GM19240 (cell line): Measurements from ENCODE around the gene SRRT.

Source experiments
- DNase-seq: peaks from one replicate; pipeline ENCODE4 v3.0.0; 2011; ENCODE audit warnings: low spot score; ENCODE audit not compliant: insufficient read length

SRRT gene

DNA sequence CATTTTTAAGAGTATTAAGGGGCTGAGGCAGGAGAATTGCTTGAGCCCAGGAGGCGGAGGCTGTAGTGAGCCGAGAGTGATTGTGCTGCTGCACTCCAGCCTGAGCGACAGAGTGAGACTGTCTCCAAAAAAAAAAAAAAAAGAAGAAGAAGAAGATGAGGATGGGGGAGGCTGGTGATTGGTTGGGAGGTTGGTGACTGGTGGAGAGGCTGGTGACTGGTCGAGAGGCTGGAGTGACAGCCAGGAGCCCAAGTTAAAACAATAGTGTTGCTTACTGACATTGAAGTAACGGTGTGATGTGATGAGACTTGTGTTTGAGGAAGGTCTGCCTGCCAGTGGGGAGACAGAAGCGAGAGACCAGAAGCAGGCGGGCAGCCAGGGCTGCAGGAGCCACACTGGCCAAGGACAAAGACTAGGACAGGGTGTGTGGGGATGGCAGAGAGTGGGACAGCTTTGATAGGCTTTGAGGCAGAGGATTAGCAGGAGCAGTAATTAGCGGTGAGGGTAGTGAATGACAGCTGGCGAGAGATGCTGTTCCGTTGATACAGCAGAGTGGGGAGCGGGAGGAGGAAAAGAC, 4.9 kb downstream of the SRRT start:
- DNase-seq, result no peak

DNA sequence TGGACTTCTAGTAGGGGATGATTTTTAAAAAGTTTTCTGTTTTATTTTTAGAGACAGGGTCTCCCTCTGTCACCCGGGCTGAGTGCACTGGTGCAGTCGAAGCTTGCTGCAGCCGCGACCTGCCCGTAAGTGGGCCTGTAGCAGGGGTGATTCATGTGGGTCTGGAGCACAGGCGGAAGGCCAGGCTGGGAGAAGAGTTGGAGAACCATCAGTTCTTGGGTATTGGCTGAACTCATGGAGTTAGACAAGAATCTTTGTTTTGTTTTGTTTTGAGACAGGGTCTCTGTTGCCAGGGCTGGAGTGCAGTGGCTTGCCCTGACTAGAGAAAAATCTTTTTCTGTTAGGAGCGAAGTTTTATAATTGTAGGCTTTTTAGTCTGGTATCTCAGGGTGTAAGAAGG, 5.7 kb downstream of the SRRT start:
- no peak for DNase-seq

DNA sequence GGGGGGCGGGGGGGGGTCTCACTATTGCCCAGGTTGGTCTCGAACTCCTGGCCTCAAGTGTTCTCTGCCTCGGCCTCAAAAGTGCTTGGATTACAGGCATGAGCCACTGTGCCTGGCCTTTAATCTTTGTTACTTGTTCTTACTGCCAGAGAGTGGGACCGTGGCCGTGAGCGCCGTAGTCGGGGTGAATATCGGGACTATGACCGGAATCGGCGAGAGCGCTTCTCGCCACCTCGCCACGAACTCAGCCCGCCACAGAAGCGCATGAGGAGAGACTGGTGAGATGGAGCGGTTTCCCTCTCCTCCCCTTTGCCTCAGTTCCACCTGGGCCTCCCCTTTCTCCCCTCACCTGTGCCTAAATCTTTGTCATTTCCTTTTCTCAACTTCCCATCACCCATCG, 6.2 kb downstream of the SRRT start:
- DNase-seq, result no peak

- DNase-seq, result no peak
Observed at GRCh38 chr7:100882201-100882600, 7.3 kb downstream of the SRRT start.

GRCh38 chr7:100882785-100883526, 8.1 kb downstream of the SRRT start:
- DNase-seq, result no peak

DNA sequence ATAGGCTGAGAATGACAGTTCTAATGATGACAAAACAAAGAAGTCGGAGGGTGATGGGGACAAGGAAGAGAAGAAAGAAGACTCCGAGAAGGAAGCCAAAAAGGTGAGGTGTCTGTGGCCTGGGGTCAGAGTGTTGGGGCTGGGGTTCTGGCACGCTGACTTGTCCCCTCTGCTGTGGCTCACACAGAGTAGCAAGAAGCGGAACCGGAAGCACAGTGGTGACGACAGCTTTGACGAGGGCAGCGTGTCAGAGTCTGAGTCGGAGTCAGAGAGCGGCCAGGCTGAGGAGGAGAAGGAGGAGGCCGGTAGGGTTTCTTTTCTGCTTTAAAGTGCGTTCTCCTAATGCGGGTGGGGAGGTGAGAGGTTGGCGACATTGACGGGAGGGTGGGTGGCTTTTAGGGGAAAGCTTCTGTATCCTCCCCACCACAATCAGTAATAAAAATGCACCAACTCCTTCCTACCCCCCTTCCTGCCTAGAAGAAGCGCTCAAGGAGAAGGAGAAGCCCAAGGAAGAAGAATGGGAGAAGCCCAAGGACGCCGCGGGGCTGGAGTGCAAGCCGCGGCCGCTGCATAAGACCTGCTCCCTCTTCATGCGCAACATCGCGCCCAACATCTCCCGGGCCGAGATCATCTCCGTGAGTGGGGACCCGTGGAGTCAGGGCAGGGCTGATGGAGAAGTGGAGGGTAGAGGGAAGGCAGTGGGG, 10.0 kb downstream of the SRRT start:
- DNase-seq, result no peak

DNA sequence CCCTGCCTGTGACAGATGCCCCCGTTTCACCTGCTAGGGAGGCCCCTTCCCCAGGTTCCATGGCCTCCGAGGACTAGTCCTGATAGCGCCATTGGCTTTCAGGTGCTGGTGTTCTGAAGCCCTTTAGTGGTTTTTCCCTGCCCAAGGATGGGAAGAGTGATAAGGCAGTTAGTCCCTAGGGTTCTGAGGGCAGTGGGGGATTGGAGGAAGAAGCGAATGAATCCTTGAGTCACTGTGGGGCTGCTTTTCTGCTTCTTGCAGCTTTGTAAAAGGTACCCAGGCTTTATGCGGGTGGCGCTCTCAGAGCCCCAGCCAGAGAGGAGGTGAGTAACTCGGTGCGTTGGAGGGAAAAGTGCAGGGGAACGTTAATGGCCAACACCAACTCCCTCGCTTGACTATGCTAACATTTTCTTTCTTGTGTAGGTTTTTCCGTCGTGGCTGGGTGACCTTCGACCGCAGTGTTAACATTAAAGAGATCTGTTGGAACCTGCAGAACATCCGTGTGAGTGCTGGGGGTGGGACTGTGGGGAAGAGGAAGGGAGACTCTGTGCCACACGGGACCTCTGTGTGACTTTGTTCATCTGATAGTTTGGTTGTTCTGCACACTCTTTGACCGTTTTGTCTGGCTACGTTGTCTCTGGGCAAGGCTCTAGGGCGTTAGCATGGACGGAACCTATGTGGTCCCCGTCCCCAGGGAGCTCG, 10.7 kb downstream of the SRRT start:
- no peak for DNase-seq

- DNase-seq, result no peak
Observed at GRCh38 chr7:100886142-100886935, 11.4 kb downstream of the SRRT start.

DNA sequence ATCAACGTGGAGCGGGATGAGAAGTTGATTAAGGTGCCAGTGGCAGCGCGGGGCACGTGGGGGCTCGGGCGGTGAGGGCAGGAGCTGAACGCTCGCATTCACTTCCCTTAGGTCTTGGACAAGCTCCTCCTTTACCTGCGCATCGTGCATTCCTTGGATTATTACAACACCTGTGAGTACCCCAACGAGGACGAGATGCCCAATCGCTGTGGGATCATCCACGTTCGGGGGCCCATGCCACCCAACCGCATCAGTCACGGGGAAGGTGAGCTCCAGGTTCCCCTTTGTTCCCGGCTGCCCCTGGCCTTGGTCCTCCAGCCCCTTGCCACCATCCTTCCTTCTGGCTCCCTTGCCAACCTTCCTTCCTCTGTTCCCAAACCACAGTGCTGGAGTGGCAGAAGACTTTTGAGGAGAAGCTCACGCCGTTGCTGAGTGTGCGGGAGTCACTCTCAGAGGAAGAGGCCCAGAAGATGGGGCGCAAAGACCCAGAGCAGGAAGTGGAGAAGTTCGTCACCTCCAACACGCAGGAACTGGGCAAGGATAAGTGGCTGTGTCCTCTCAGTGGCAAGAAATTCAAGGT, 12.1 kb downstream of the SRRT start:
- no peak for DNase-seq

DNA sequence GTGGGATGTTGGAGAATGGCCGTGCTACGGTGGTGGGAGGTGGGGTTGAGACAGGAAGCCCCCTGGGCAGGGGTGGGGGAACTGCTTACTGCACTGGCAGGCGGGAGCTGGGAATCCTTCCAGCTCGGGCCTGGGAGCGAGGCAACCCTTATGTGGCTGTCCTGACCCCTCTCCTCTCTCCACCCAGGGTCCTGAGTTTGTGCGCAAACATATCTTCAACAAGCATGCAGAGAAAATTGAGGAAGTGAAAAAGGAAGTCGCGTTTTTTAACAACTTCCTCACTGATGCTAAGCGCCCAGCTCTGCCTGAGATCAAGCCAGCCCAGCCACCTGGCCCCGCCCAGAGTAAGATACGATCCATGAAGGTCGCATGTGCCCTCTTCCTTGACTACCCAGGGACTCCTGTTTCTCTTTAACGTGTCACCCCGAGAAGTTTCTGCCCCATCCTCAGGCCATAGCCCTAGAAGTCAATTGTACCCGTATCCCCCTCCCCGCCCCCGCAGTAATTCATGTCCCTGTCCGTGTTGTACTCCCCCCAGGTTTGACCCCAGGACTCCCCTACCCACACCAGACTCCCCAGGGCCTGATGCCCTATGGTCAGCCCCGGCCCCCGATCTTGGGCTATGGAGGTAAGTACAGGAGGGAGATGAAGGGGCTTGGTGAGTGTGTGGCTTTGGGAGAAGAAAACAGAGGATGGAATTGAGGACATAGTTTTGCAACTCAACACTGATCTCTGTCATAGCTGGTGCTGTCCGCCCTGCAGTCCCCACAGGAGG, 12.8 kb downstream of the SRRT start:
- DNase-seq, result peak; percentile 83

DNA sequence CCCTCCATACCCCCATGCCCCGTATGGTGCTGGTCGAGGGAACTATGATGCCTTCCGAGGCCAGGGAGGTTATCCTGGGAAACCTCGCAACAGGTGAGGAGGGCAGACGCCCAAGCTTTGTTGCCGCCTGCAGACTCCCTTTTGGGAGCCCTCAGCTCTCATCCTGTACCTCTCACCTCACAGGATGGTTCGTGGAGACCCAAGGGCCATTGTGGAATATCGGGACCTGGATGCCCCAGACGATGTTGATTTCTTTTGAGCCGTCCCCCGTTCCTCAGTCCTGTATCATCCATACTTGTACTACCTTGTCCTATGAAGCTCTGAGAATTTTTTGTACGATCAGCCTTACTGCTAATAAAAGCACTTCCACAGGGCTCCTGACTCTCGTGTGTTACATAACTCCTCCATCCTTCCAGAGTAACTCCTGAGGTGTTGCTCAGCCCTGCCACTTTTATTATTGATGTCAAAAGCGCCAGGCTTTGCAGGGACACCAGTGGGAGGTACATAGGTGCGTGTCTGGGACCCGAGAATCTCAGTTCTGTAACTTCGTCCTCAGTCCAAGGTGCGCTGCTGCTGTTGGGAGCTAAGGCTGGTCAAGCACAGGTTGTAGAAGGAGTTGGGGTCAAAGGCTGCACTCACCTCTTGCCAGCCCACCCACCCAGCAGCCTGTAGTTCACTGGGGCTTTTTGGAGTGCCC, 13.5 kb downstream of the SRRT start:
- no peak for DNase-seq

DNA sequence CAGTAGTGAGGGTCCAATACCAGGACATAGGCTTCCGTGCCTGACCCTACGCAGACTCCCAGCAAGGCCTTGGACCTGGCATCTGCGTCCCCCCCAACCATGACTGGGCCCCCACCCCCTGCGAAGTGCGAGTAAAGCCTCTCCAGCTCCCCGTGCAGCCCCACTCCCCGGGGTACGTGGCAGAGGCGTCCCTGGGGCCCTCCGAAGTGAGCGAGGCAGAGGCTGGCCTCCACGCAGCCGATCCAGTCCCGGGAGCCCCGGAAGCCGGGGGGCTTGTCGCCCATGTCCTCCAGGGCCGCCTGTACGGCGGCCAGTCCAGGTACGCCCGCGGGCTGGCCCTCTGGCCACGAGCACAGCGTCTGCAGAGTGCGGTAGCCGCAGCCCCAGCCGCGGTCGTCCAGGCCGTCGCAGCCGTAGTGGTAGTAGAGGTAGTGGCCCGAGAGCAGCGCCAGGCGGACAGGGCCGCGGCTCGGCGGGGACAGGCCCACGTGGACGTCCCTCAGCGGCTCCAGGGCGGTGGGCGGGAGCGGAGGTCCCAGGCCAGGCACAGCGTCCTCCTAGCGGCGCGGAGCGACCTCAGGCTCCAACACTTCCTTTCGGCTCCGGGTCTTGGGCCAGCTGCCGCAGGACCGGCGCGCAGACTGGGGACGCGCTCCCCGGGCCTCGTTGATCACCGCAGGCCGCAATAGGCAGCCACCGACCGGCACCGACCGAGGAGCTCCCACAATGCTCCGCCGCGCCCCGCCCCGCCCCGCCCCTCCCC, 14.3 kb downstream of the SRRT start, which contains the start of gene UFSP1:
Gene UFSP1, minus strand, starts transcription at position 728 of the 763 bp plus-strand sequence. Its CDS starts 444 bp downstream, at position 284.
- DNase-seq, result no peak

GRCh38 chr7:100890653-100891567, 16.0 kb downstream of the SRRT start:
- DNase-seq, result no peak

DNA sequence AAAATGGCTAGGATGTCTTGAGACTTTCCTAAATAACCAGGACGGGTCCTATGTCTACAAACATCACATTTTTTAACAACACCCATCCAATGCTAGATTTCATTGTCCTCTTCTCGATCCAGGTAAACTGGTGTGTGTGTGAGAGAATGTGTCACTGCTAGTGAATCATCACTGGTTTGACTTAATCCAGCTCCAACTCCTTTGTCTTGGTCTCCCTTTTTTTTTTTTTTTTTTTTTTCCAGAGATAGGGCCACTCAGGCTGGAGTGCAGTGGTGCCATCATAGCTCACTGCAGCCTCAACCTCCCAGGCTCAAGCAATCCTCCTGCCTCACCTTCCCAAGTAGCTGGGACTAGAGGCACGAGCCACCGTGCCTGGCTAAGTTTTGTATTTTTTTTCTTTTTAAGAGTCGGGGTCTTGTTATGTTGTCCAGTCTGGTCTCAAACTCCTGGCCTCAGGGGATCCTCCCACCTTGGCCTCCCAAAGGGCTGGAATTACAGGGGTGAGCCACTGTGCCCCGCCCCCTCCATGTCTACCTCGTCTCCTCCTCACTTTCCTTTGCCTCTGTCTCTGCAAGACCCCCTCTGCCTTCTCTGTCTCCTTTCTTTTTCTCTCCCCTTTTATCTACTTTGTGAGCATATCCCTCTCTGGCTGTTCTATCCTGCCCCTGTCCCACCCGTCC, 16.8 kb downstream of the SRRT start:
- DNase-seq, result no peak

DNA sequence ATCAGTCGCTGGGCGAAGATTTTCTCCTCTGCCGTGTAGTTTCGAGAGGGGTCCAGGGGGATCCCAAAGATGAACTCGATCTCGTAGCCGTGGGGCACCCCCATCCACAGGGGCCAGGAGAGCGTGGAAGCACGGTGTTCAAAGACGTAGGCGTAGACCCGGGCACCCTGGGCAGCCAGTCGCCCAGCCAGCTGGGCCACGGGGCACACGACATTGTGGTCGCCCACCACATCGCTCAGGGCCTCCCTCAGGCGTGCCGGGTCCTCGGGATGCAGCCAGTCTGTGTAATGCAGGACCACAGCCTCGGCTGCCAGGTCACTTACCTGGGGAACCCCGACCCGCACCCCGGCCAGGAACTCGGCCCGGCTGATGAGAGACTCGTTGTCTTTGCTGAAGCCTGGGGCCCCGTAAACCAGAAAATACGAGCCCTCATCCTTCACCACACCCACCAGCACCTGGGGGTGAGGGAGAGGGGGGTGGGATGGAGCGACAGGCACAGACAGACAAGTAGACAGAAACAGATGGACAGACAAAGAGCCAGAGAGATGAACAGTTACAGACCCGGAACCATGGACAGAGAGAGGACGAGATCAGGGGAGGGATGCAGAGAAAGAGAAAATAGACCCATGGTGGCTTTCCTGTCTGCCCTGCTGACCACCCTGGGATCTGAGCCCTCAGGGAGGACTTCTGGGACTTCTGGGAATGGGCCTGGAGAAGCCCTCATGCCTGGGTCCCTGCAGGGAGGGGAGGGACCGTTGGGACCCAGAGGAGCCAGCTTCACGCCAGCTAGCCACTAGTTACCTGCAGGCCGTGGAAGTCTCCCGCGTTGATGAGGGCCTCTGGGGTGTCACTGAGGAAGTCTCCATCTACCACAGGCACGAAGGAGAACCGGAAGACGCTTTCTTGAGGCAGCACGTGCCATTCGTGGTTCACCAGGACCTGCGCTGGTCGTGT, 17.7 kb downstream of the SRRT start:
- DNase-seq, result no peak
